GM10248 (cell line): ENCODE results near the gene F11R.
"Not testable (repeated sequence)": the region's sequence is repeated elsewhere in the genome, so short reads cannot be mapped to it uniquely, and the experiment has no call there.

ENCODE experiments used
- CTCF ChIA-PET: fragments of 300-600 bp; sonication (Branson Sonifier 250); formaldehyde crosslinking; extraction: SDS; loops from one replicate; lab custom pipeline; 2021; ENCODE audit warnings: antibody characterized with exemption; lab: Yijun Ruan, JAX
- POLR2A ChIA-PET: fragments of 350-650 bp; sonication (Branson Sonifier 250); formaldehyde crosslinking; extraction: SDS; loops from one replicate; lab custom pipeline; 2020; ENCODE audit warnings: antibody characterized with exemption; lab: Yijun Ruan, JAX
- DNase-seq: peaks from one replicate; pipeline ENCODE4 v3.0.0; 2012; ENCODE audit errors: extremely low spot score
- TF ChIP-seq, protein P1 (sequence below): IDR thresholded peaks from 2 replicates; pipeline ENCODE4 v1.5.1; 2012; ENCODE audit warnings: mild to moderate bottlenecking, low read depth; ENCODE audit errors: extremely low read depth, missing control alignments, control extremely low read depth

Gene F11R

GRCh38 chr1:160951443-160952128 lies 69.4 kb downstream of the F11R start:
- TF ChIP-seq, protein P1, sequence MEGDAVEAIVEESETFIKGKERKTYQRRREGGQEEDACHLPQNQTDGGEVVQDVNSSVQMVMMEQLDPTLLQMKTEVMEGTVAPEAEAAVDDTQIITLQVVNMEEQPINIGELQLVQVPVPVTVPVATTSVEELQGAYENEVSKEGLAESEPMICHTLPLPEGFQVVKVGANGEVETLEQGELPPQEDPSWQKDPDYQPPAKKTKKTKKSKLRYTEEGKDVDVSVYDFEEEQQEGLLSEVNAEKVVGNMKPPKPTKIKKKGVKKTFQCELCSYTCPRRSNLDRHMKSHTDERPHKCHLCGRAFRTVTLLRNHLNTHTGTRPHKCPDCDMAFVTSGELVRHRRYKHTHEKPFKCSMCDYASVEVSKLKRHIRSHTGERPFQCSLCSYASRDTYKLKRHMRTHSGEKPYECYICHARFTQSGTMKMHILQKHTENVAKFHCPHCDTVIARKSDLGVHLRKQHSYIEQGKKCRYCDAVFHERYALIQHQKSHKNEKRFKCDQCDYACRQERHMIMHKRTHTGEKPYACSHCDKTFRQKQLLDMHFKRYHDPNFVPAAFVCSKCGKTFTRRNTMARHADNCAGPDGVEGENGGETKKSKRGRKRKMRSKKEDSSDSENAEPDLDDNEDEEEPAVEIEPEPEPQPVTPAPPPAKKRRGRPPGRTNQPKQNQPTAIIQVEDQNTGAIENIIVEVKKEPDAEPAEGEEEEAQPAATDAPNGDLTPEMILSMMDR = peak; percentile 87
- ChIA-PET POLR2A (interaction anchor here (1.2 kb wide), 1 partner anchor 195 kb away, joined by 3 read pairs; no protein-coding TSS in a partner anchor), CTCF (interaction anchor here (0.6 to 6.7 kb wide), 56 partner anchors 10 to 873 kb away, joined by 3 to 227 read pairs (median 6); partner anchors contain the start of genes CD244, ITLN1 and SLAMF7)
- DNase-seq = peak; percentile 80

DNA sequence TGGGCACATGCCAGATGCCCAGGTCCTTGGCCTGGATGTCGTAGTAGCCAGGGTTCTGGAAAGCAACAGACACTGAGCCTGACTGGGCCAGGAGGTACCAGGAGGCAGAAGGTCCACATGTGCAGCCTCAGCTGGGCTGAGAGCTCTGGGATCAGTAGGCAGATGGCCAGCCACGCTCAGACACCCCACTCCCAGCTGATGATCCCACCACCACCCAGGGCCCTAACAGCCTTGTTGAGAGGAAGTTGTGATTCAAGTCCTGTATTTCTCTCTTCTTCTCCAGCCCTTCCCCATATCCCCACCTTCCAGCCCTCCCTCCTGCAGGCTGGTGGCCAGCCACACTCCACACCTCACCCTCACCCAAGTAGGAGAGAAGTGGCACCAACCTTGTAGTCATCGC lies 70.3 kb downstream of the F11R start:
- DNase-seq = no peak
- ChIA-PET CTCF (interaction anchor here (1.1 to 6.7 kb wide), 30 partner anchors 9 to 278 kb away, joined by 3 to 227 read pairs (median 10); partner anchors contain the start of gene CD244), POLR2A (no interaction called here)
- TF ChIP-seq, protein P1 = no peak

DNA sequence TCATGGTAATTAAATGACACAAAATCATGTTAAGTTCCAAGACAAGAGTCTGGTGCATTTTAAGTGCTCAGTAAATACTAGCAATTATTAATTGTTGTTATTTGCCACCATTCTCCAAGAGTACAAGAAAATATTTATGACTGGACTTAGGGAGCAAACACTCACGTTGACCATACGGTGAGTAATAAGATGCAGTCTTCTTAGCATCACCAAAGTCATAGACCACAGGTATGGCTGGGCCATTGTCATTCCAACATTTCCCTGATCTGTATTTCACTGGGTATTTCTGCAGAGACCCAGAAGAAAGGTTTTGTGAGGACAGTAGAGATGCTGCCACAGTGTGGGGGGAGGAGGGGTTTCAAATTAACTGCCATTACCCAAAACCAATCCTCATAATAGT lies 71.1 kb downstream of the F11R start:
- ChIA-PET CTCF (interaction anchor here (2.7 to 6.7 kb wide), 4 partner anchors 11 to 224 kb away, joined by 8 to 227 read pairs (median 66); no protein-coding TSS in a partner anchor), POLR2A (no interaction called here)
- DNase-seq = no peak
- TF ChIP-seq, protein P1 = no peak

GRCh38 chr1:160949216-160949880 lies 71.6 kb downstream of the F11R start:
- POLR2A ChIA-PET, DNase-seq: not testable (repeated sequence)
- CTCF ChIA-PET = interaction anchor here (2.7 to 6.7 kb wide), 3 partner anchors 10 to 173 kb away, joined by 8 to 227 read pairs (median 53); no protein-coding TSS in a partner anchor

- DNase-seq, CTCF ChIA-PET, POLR2A ChIA-PET: not testable (repeated sequence)
Measured at GRCh38 chr1:160947174-160947759, 73.7 kb downstream of the F11R start.

- CTCF ChIA-PET = interaction anchor here (1.1 to 2.9 kb wide), 3 partner anchors 9 to 108 kb away, joined by 3 to 21 read pairs (median 3); partner anchors contain the start of gene ITLN2
- not testable (repeated sequence) for DNase-seq
- POLR2A ChIA-PET = interaction anchor here (0.7 kb wide), 1 partner anchor 69 kb away, joined by 3 read pairs; no protein-coding TSS in a partner anchor
Measured at GRCh38 chr1:160945881-160946280, 75.1 kb downstream of the F11R start.
